Muscle layer of colon (tissue), 2 donors: Measurements from ENCODE around the gene AKT3.

Experiments used
- H3K27ac ChIP-seq: one replicate; pipeline ENCODE4 v1.7.0; 2013; ENCODE audit warnings: low read depth, mild to moderate bottlenecking, low read length, moderate library complexity
- H3K27me3 ChIP-seq, 2 donors: one replicate each; pipeline ENCODE4 v1.7.0; 2013; ENCODE audit warnings: low read length in 2 of 2, mild to moderate bottlenecking in 2 of 2; ENCODE audit not compliant: insufficient read depth in 2 of 2, control insufficient read depth in 1 of 2
- H3K36me3 ChIP-seq: one replicate; pipeline ENCODE4 v1.7.0; 2013; ENCODE audit warnings: mild to moderate bottlenecking, low read length; ENCODE audit not compliant: insufficient read depth
- H3K4me1 ChIP-seq: one replicate; pipeline ENCODE4 v1.7.0; 2013; ENCODE audit warnings: mild to moderate bottlenecking, low read length; ENCODE audit not compliant: insufficient read depth
- H3K4me3 ChIP-seq, 2 donors: one replicate each; pipeline ENCODE4 v1.7.0; 2013; ENCODE audit warnings: low read length in 2 of 2, low read depth in 1 of 2, mild to moderate bottlenecking in 1 of 2, moderate library complexity in 1 of 2
- H3K9ac ChIP-seq: one replicate; pipeline ENCODE4 v1.7.0; 2013; ENCODE audit warnings: low read length
- H3K9me3 ChIP-seq: one replicate; pipeline ENCODE4 v1.7.0; 2013; ENCODE audit warnings: mild to moderate bottlenecking, low read length
- donor health status: abdominal sarcoma.
- donor health status: Adenocarcinoma of cecum.

AKT3 gene

DNA sequence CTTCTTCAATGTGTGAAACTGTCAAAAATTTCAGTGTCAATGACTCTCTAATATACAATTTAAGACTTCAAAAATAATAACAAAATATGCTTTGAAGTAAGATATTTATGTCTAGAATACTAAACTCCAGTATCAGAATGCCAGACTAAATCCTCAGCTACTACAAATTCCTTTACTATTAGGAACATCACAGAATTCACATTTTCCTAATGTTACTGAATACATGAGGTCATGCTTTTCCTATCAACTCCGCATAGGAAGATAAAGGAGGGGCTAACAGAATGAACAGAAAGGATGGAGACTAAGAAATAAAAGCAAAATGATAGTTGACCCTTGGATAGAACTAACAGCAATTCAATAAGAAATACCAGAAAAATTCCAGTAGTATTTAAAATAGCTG lies 301.5 kb downstream of the AKT3 start:
- Histone ChIP-seq H3K27ac (no peak overlapping the region), H3K36me3 (peaks cover 12% of the 10 kb centered on the region), H3K9me3 (no peaks in the 10 kb centered on the region)

DNA sequence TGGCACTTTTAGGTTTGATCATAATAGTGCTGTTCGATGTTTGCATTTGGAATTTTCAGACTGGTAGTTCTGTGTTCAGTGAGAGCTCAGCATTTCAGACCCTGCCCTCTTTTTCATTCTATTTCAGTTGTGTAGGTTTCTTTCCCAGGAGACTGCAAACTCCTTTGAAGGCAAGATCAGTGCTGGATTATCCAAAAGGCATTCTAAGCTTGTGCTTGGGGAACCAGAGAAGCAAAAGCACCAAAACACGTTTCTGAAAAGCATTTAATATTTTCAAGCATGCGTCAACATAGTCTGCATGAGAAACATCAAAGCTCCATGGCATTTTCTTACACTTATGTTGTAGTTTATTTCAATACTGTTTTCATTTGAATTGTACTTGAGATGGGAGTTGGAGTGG lies 302.2 kb downstream of the AKT3 start:
- Histone ChIP-seq H3K27ac (no peak overlapping the region), H3K9ac (no peak overlapping the region), H3K4me1 (no peaks in the 10 kb centered on the region), H3K4me3 (no peak overlapping the region), H3K27me3 (no peaks in the 10 kb centered on the region), H3K36me3 (peaks cover 14% of the 10 kb centered on the region), H3K9me3 (no peaks in the 10 kb centered on the region)

More for the DNA sequence above, 301.5 kb downstream of the AKT3 start:
- no peak overlapping the region for H3K9ac ChIP-seq
- H3K4me1 ChIP-seq, result no peaks in the 10 kb centered on the region
- no peak overlapping the region for H3K4me3 ChIP-seq
- H3K27me3 ChIP-seq, result no peaks in the 10 kb centered on the region

DNA sequence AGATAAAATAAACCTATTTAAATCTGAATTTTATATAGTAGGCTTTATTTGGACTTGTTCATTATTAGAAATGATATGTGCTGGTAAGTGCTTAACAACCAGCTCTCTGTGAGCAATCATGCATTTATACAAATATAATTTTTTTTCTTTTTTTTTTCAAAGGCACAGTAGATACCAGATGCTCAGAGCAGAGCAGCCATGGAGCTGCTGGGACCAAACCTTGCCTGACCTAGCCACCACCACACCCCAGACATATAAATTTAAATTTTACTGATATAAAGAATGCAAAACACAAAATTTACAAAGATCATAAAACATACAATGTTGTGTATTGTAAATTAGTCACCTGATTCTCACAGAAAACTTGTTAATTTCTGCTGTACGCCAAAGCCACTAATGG lies 303.6 kb downstream of the AKT3 start:
- Histone ChIP-seq H3K36me3 (peaks cover 14% of the 10 kb centered on the region), H3K27ac (no peak overlapping the region), H3K9me3 (no peaks in the 10 kb centered on the region), H3K4me3 (no peak overlapping the region), H3K27me3 (no peaks in the 10 kb centered on the region), H3K4me1 (no peaks in the 10 kb centered on the region), H3K9ac (no peak overlapping the region)

DNA sequence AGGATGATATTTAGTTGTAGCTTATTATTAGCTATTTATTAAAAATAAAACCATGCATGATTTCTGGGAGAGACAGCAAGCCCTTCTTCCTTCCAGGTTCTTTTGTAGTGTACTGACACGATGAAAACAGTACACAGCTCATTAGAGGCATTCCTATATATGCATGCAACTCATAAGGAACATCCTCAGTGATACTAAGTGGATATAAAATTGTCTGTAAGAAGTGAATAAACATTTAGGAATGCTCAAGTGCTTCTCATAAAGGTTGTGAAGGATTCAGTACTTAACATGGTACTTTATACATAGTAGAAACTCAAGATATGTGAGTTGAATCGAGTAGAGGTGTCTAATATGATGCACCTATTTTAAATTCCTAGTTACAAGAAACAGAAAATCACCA lies 306.5 kb downstream of the AKT3 start:
- no peak overlapping the region for H3K9ac ChIP-seq
- H3K27me3 ChIP-seq, result no peaks in the 10 kb centered on the region
- no peak overlapping the region for H3K4me3 ChIP-seq
- peaks cover 14% of the 10 kb centered on the region for H3K36me3 ChIP-seq
- H3K9me3 ChIP-seq, result no peaks in the 10 kb centered on the region
- H3K27ac ChIP-seq, result no peak overlapping the region
- no peaks in the 10 kb centered on the region for H3K4me1 ChIP-seq

DNA sequence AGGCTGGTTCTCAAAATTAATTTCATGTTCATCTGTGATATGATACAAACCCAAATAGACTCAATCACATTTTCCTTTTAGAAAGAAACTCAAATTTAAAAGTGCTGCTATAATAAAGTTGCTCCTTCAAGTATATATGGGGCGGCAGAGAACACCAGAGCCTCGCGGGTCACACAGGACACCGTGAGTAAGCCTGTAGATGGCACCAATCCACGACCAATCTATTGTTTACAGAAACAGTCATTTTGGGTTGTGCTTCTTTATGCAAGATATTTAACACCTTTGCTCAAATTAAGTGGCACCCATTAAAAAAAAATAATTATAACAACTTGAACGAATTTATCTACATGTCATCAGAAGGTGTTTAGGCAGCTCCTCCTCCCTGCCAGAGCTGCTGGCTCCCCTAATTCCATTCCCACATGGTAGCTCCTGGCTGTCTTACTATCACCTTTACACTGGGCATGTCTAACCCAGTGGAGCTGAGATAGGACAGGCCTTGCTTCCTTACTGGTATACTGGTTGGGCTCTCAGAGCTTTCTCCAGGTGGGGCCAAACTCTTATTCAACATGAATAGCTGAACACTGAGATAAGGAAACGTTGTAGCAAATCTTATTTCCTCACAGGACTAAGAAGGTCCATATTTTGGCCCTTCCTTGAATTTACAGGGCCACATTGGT lies 307.2 kb downstream of the AKT3 start:
- H3K4me1 ChIP-seq, result no peaks in the 10 kb centered on the region
- H3K4me3 ChIP-seq, result no peak overlapping the region
- no peaks in the 10 kb centered on the region for H3K27me3 ChIP-seq
- H3K9ac ChIP-seq, result no peak overlapping the region
- no peak overlapping the region for H3K27ac ChIP-seq
- no peaks in the 10 kb centered on the region for H3K9me3 ChIP-seq
- peaks cover 11% of the 10 kb centered on the region for H3K36me3 ChIP-seq

DNA sequence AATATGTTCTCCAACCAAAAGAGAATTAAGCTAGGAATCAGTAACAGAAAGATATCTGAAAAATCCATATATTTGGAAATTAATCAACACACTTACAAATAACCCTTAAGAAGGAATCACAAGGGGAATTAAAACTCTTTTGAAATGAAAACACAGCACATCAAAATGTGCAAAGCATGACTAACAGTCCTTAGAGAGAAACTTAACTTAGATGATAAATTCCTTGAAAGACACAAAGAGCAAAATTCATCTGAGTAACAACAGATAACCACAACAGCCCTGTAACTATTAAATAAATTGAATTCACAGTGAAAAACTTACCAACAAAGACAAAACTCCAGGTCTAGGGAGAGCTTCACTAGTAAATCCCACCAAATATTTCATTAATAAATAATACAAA lies 310.4 kb downstream of the AKT3 start:
- Histone ChIP-seq H3K4me1 (no peaks in the 10 kb centered on the region), H3K4me3 (no peak overlapping the region), H3K9ac (no peak overlapping the region)

DNA sequence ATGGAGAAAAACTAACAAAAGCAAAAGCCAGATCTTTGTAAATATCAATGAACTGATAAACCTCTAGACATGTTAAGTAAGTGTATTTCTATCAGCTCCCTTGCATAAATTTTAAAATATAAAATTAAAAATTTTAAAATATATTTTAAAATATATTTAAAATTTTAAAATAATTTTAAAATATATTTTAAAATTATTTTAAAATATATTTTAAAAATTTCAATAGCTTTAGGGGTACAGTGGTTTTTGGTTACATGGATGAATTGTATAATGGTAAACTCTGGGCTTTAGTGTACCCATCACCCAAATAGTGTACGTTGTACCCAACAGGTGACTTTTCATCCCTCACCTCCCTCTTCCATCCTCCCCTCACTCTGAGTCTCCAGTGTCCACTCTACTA lies 315.0 kb downstream of the AKT3 start:
- no peak overlapping the region for H3K27ac ChIP-seq
- no peaks in the 10 kb centered on the region for H3K27me3 ChIP-seq
- no peak overlapping the region for H3K9ac ChIP-seq
- H3K36me3 ChIP-seq, result no peaks in the 10 kb centered on the region
- H3K9me3 ChIP-seq, result no peaks in the 10 kb centered on the region
- H3K4me1 ChIP-seq, result no peaks in the 10 kb centered on the region
- H3K4me3 ChIP-seq, result no peak overlapping the region

More for the DNA sequence above, 310.4 kb downstream of the AKT3 start:
- Histone ChIP-seq H3K27me3 (no peaks in the 10 kb centered on the region), H3K36me3 (peaks cover 10% of the 10 kb centered on the region), H3K9me3 (no peaks in the 10 kb centered on the region), H3K27ac (no peak overlapping the region)

DNA sequence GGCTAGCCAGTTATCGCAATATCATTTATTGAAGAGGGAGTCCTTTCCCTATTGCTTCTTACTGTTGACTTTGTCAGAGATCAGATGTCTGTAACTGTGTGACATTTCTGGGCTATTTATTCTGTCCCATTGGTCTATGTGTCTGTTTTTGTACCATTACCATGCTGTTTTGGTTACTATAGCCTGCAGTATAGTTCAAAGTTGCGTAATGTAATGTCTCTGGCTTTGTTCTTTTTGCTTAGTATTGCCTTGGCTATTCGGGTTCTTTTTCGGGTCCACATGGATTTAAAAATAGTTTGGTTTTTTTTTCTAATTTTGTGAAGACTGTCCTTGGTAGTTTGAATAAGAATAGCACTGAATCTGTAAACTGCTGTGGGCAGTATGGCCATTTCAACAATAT lies 320.5 kb downstream of the AKT3 start:
- H3K4me3 ChIP-seq, result no peak overlapping the region
- H3K27ac ChIP-seq, result no peak overlapping the region
- peaks cover 8% of the 10 kb centered on the region for H3K4me1 ChIP-seq
- H3K27me3 ChIP-seq, result no peaks in the 10 kb centered on the region
- H3K9ac ChIP-seq, result no peak overlapping the region
- no peaks in the 10 kb centered on the region for H3K36me3 ChIP-seq
- H3K9me3 ChIP-seq, result no peaks in the 10 kb centered on the region

DNA sequence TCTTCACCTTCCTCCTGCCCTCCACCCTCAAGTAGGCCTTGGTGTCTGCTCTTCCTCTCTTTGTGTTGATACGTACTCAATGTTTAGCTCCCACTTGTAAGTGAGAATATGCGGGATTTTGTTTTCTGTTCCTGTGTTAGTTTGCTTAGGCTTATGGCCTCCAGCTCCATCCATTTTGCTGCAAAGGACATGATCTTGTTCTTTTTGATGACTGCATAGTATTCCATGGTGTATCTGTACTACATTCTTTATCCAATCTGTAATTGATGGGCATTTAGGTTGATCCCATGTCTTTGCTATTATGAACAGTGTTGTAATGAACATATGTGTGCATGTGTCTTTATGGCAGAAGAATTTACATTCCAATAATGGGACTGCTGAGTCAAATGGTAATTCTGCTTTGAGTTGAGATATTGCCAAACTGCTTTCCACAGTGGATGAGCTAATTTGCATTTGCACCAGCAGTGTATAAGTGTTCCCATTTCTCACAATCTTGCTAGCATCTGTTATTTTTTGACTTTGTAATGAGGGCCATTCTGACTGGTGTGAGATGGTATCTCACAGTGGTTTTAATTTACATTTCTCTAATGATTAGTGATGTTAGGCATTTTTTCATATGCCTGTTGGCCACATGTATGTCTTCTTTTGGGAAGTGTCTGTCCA lies 321.5 kb downstream of the AKT3 start:
- Histone ChIP-seq H3K9me3 (no peaks in the 10 kb centered on the region), H3K9ac (no peak overlapping the region), H3K36me3 (no peaks in the 10 kb centered on the region), H3K4me3 (no peak overlapping the region), H3K27ac (no peak overlapping the region), H3K4me1 (peaks cover 10% of the 10 kb centered on the region), H3K27me3 (no peaks in the 10 kb centered on the region)

DNA sequence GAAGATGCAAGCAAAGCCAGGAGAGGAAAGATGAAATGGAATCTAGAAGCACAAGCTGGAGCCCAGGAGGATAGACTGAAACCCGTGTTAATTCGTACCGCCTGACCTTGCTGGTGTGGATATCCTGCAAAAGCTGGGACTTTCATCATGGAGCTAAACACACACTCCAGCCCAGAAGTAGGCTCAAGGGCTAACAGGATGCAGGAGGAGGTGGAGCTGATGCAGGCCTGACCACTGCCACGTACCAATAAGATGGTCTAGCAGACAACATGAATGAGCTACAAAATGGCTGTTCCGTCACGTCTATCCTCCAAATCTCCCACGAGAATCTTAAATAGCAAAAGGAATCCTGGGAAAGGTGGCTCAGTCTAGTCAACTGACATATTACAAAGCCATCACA lies 323.9 kb downstream of the AKT3 start:
- Histone ChIP-seq H3K9ac (no peak overlapping the region), H3K4me1 (peaks cover 10% of the 10 kb centered on the region), H3K27ac (no peak overlapping the region), H3K27me3 (no peaks in the 10 kb centered on the region), H3K9me3 (no peaks in the 10 kb centered on the region), H3K4me3 (no peak overlapping the region), H3K36me3 (no peaks in the 10 kb centered on the region)

DNA sequence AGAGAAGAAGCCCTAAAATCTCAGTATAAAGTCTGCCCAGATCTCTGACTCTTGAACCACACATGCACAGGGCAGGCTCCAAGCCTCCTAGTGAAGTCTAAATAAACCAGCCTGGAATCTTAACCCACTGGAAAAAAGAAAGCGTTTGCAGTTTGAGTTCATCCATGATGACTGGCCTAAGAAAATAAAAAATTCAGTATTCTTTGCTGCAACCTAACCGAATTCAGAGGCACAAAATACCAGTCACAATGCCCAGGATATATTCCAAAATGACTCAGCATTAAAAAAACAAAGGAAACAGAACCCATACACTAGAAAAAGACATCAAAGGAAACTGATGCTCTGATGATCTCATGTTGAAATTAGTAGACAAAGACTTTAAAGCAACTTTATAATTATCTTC lies 325.0 kb downstream of the AKT3 start:
- Histone ChIP-seq H3K4me3 (no peak overlapping the region), H3K36me3 (no peaks in the 10 kb centered on the region), H3K9me3 (no peaks in the 10 kb centered on the region), H3K27me3 (no peaks in the 10 kb centered on the region), H3K9ac (no peak overlapping the region), H3K27ac (no peak overlapping the region), H3K4me1 (peaks cover 10% of the 10 kb centered on the region)

DNA sequence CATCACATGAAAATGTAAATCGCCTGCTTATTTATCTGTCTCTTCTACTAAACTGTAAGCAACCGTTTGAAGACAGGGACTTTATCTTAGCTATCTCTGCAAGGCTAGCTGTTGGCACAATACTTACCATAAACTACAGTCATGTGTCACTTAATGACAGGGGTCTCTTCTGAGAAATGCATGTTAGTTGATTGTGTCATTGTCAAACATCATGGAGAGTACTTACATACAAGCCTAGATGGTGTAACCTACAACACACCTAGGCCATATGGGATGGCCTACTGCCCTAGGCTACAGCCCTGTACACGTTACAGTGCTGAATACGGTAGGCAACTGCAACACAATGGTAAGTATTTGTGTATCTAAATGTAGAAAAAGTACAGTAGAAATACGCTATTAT lies 326.3 kb downstream of the AKT3 start:
- Histone ChIP-seq H3K4me3 (no peak overlapping the region), H3K27ac (no peak overlapping the region), H3K9me3 (no peaks in the 10 kb centered on the region), H3K9ac (no peak overlapping the region), H3K36me3 (no peaks in the 10 kb centered on the region), H3K4me1 (peaks cover 10% of the 10 kb centered on the region), H3K27me3 (no peaks in the 10 kb centered on the region)
